ENCODE data around the gene B3GNT9.

B3GNT9 gene

DNA sequence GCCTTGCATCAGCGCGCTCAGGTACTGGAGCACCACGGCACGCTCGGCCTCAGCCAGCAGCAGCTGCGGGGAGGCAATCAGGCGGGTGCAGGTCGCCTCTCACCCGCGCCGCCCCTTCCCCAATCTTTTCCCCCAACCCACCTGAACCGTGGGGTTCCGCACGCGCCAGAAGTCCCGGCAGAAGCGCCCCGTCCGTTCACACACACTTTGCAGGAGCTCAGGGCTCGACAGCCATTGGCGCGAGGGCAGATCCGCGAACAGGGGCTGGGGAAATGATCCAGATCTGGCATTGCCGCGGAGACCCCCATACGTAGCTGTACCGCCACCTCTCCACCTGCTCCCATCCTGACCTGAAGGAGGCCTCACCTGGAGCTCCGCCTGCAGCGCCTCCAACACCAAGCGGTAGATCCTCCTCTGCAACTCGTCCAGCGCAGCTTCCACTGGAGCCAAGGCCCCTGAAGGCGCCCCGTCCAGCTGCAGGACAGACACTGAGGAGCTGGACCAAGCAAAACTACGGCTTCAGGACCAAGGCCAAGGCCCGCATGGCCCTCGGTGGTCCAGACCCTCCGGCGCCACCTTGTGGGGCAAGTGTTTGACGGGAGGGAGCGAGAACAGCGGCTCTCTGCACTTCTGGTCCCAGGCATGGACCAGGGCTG lies 34.3 kb upstream of the B3GNT9 start:
- DNase-seq, result peak; percentile 83 to 87

GRCh38 chr16:67184453-67184994 lies 33.7 kb upstream of the B3GNT9 start:
- no peak for DNase-seq

DNA sequence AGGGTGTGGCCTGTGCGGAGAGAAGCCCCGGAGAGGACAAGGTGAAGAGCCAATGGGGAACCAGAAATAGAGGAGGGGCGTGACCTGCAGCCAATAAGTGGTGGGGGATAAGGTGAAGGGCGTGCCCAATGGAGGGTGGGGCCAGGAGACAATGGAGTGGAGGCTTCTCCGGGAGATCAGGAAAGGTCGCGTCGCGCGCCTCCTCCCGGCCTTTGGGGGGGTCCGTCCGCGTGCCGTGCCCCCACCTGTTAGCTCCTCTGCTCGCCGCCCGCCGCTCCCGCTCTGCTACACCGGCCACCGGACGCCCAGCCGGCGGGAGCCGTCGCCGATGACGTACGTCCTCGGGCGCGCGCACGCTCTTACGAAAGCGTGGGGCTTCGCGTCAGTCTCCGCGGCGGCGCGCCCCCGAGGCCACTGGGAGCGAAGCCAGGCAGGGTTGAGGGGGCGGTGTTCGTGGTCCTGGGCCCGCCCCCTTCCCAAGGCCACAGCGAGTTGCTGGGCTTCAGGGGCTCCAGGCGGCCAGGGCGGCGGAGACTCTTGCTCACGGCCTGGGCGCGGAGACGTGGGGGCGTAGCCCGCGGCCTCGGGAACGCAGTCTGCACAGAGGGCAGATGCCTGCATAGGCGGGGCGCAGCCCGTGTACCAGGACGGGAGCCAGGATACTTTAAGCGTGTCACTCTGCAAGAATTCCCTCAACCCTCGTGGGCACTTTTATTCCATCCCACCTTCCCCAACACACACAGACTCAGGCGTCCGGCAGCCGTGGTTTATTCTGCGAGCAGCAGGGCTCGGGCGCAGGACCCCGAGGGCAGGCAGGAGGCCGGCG lies 33.0 kb upstream of the B3GNT9 start, which contains the start of gene MATCAP1:
Gene MATCAP1, minus strand, starts transcription at position 337 of the 826 bp plus-strand sequence. CDS start 3,353 bp downstream, outside the sequence.
- DNase-seq, result peak; percentile 97 to 98

DNA sequence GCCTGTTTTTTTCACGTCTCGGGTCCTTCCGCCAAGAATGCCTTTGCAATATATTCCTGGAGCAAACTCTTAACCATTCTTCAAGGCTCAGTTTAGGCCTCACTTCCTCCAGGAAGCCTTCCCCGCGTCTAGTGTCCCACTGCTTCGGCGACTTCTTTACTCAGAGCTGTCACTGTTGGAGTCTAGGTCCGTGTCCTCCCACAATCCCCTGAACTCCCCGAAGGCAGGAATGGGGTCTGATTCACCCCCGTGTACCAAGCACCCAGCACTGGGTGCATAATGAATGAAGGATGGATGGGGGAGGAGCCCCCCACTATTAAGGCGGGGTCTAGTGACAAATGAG lies 32.5 kb upstream of the B3GNT9 start:
- DNase-seq, result no peak

GRCh38 chr16:67182288-67182687 lies 31.5 kb upstream of the B3GNT9 start:
- no peak for DNase-seq

- DNase-seq, result no peak
Measured at GRCh38 chr16:67181346-67181745, 30.5 kb upstream of the B3GNT9 start.

- no peak for DNase-seq
Measured at GRCh38 chr16:67180166-67180565, 29.4 kb upstream of the B3GNT9 start.

DNA sequence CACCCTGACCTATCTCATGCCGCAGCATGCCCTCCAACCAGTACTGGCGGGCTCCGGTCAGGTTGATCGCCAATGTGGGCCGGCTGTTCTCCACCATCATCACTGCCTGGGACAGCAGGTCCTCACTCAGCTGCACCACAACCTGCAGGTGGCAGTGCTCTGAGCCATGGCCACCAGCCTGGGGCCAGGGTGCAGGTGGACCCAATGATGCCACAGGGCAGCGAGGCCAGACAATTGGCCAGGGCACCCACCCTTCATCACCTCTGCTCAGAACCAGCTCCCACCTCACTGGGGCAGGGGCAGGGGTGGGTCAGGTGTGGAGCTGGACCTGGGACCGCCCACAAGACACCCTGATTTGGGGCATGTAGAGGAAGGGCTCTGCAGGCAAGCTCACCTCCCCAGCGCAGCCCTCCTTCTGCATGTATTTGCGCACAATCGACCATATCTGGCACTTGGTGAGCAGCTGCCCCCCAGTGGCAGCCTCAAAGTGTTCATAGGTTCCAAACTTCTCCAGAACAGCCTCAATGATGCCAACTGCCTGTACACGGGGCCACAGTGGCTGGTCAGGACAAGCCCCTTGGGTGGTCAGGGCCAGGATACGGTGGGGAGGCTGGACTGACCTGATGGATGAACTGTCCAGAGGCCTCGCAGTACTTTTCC lies 28.8 kb upstream of the B3GNT9 start:
- DNase-seq, result peak in 1 of 2 donors; percentile 31

DNA sequence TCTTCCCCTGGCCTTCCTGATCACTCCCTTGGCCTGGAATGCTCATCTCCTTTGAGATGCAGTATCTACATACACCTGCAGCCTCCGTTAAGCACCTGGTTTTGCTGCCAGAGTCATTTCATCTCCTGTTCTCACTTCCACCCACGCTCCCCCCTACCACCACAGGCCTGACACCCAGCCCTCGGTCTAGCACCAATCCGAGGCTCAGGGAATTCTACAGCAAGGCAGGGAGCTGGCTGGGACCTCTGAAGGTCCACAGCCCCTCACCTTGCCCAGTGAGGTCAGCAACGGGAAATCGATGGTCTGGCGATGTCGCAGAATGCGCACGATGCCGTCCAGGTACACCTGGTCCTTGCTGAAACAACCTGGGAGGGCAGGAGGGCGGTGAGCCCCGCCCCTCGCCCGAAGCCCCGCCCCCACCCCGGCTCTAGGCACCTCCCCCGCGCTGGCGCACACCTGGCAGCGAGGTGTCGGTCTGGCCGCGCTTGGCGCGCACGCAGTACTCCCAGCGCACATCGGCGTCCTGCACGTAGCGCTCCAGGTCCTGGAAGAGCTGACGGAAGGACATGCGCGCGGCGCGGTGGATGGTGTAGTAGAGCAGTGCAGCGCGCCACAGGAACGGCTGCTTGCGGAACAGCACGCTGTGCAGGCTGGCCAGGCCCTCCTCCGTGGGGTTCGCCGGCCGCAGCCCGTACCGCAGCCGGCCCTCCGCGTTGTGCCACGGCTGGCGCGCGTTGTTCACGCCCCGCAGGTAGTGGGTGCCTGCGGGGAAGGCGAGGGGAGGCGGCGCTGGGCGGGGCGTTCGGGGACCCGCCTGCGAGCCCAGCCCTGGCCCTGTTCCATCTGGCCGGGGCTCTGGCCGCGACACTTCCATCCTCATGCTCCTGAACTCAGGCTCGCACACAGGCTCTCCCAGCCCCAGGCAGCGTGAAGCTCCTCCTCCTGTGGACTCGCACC lies 27.2 kb upstream of the B3GNT9 start:
- DNase-seq, result peak; percentile 59 to 80

DNA sequence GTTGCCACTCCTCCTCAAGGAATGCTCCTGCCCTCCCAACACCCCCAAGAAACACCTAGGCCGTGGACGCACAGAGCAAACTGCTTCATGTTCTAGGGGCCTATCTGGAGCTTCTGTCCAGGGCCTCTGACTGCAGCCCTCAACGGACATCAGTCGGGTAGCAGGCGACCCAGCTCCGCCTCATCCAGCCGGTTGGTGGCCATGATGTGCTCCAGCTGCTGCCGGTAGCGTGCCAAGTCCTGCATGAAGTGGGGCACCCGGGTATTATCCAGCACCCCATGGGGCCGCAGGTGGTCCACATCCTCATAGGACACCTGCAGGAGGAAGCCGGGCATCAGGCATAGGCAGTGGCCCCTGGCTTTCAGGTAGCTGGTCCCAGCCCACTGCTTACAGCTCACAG lies 25.9 kb upstream of the B3GNT9 start:
- DNase-seq, result no peak

DNA sequence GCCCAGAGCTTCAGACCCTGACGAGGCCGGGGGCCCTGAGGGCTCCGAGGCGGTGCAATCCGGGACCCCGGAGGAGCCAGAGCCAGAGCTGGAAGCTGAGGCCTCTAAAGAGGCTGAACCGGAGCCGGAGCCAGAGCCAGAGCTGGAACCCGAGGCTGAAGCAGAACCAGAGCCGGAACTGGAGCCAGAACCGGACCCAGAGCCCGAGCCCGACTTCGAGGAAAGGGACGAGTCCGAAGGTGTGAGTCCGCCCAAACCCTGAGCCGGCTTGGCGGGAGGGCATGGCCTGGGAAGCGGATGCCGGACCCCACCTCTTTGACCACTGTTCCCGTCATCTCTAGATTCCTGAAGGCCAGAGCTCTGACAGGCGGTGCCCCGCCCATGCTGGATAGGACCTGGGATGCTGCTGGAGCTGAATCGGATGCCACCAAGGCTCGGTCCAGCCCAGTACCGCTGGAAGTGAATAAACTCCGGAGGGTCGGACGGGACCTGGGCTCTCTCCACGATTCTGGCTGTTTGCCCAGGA lies 24.0 kb upstream of the B3GNT9 start:
- no peak for DNase-seq

- peak; percentile 67 to 80 for DNase-seq
Measured at GRCh38 chr16:67173808-67174705, 23.3 kb upstream of the B3GNT9 start.

DNA sequence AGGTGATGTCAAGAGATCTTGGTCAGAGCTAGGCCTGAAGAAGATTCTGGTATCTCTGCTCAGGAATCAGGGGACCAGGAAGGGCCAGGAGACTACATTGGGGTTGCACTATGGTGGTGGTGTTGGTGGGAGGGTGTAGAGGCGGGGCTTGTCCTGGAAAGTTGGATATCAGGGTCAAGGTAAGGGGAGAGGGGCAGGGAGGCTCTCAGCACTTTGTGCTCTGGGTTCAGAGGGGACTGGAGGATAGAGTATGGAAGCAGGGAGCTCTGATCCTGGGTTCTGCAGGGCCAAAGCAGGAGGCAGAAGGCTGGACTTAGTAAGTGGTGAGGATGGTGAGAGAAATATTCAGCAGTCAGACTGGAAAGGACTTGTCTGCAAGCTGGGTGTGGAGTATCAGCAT lies 22.5 kb upstream of the B3GNT9 start:
- DNase-seq, result no peak

- no peak for DNase-seq
Measured at GRCh38 chr16:67170949-67171649, 20.3 kb upstream of the B3GNT9 start.

DNA sequence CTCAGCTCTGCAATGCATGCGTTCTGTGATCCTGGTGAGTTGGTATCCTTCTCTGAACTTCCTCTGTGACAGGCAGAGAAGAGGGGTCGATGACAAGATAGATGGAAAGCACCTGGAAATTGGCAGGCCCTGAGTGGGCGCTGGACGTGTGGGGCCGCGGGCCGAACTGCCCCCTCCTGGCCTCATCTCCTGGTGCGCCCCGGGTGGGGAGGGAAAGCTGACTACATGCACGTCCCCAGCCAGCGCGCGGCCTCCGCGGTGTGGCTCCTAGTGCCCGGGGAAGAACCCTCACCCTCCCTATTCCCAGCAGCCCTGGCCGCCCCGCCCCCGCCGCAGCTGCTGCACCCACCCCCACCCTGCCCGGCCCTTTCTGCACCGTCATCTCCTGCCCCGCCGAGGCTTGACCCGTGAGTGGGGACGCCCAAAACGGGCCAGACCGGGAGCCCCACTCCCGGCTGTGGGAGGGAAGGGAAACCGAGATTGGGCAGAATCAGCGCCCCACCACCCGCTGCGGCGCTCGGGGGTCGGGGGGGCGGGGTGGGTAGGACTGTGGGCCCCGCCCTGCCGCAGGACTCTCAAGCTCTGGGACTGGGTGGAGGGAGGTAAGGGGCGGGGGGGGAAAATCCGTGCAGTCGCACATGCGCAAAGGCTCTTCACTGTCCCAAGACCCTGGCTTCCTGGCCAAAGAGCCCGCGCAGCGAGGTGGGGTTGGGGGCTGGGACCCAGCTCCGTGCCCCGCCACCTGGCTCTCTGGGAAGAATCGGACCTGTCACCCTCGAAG lies 19.6 kb upstream of the B3GNT9 start, which contains the start of gene NOL3:
Gene NOL3, plus strand, starts transcription at position 371 of the 781 bp plus-strand sequence.
- peak; percentile 40 to 48 for DNase-seq

GRCh38 chr16:67169642-67170167 lies 18.9 kb upstream of the B3GNT9 start:
- DNase-seq, result peak; percentile 23 to 52

GRCh38 chr16:67169011-67169451 lies 18.2 kb upstream of the B3GNT9 start:
- no peak for DNase-seq

- DNase-seq, result no peak
Measured at GRCh38 chr16:67167588-67167987, 16.8 kb upstream of the B3GNT9 start.

DNA sequence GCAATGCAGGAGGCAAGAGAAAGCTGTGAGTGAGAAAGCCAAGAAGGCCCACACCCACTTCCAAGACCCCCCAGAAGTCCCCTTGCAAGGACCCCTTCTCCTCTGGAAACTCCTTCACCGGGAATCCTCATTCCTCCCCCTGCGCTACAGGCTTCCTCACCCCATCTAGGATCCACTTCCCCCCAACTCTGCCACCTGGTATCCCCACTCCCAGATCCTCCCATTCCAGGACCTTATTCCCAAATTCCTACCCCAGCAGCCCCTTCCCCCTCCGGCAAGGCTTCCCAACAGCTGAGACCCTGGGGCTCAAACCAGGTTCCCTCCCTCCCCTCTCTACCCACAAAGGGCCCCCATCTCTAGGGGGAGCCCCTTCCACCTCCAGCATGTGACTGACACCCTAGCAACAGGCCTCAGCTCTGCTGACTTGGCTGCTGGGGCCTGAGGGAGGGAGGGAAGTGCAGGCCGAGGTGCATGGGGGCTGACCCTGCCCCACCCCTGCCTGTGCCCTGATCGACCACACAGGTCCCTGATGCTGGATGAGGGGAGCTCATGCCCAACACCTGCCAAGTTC lies 15.9 kb upstream of the B3GNT9 start:
- DNase-seq, result no peak
